Dermis blood vessel endothelial cell (primary cell): ENCODE data around the gene CDH26. TPM values are rescaled to one million over a fixed set of nuclear protein-coding genes. Genes with fewer than 3 reads are reported as not detected.
"Not testable (repeated sequence)": the region's sequence is repeated elsewhere in the genome, so short reads cannot be mapped to it uniquely, and the experiment has no call there.

Experiments
- DNase-seq: peaks from one replicate; pipeline ENCODE4 v3.0.0; 2010
- total RNA-seq: library from RNA; depleted of rRNA; stranded (reverse); fragments of >200 nt; gene quantifications from 2 replicates; pipeline ENCODE4 v1.2.3, GENCODE V29; 2014

Gene CDH26
- total RNA-seq, 1 donor from 2014 or later = 1.5 TPM

DNA sequence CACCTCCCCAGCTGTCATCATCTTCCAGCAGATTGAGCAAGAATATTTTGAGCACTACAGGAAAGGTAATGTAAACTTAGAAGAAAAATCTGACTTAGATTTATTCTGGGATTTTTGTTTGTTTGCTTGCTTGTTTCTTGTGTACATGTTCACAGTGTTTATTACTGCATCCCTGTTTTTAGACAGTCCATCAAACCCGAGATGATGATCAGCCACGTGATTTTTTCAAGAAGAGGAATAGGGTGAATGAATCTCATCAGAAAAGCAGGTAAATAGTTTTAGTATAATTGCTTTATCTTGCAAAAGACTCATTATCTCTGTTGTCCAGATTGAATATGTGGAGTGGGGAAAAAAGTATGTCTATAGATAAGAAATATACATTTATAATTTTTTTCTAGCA is 16.0 kb upstream of the CDH26 start:
- no peak for DNase-seq

DNA sequence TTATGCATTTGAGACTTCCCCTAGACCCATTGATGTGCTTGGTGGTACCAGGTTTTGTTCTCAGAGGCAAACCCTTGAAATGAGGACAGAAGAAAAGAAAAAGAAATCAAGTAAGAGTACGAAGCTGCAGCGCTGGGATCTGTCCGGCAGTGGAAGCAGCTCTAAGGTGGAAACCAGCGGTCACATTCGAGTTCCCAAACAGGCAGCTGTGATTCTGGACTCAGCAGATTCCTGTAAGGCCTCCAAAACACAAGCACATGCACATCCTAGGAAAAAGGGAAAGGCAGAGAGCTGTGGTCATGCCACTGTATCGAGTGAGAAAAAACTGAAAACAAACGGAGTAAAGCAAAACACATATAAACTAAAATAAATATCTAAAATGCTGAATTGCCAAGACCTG is 13.5 kb upstream of the CDH26 start:
- no peak for DNase-seq

DNA sequence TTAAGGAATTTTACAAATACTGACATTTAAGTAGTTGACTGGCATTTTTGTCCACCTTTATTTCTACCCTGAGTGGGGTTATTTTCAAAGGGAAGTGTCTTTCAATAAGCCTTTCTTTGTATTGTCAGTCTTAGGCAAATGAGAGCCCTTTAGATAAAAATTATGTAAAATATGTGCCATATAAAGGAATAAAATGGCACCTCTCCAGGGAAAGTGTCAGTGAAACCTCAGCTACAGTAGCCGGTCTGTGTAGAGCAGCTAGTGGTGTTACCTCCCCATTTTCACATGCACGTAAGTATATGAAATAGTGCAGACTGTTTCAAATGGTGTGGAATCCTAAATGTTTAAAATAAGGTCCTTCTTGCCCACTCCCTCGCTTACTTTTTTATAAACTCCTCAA is 13.0 kb upstream of the CDH26 start:
- no peak for DNase-seq

DNA sequence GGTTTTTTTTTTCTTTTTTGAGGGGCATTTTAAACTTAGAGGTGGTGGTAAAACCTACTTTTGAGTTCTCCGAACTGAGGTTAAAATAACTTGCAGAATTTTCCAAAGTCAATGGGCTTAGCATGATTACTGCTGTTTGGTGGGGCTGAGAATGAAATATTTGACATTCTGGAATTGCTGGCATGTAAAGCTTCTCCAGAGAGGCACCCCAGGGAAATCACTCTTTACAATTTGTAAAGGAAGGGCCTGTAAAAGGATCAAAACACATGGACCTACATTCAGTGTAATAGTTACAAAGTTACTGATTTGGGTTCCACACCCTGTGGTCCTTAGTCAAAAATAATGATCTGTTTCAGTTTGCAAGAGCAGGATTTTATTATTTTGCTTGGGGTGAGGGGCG is 12.5 kb upstream of the CDH26 start:
- DNase-seq = no peak

DNA sequence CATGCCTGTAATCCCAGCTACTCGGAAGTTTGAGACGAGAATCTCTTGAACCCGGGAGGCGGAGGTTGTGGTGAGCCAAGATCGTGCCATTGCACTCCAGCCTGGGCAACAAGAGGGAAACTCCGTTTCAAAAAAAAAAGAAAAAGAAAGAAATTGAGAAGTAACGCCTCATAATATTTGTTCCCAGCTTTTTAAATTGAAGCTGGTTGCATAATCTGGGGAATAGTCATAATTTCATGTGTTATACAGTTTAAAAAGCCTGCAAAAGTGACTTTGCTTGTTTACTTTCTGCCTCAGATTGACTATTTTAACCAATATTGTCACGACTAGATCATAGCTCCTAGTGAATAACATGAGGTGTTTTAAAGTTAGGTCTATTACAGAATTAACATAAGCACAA is 10.8 kb upstream of the CDH26 start:
- DNase-seq = no peak

DNA sequence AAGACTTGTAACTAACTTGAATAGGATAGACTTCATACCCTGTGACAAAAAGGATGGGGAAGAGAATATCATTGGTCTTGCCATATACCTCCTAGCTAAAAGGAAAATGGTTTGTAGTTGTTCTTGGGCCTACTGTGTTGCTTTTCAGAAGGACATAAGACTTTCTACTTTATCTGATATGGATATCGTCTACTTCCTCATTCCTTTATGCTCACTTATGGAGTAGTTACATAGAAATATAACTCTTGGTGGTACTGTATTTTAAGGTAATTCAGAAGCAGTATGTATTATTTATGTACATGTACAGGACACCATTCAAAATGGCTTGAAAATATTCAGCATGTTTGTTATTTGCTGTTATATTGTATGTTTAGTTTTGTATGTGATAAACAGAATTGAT is 10.0 kb upstream of the CDH26 start:
- DNase-seq = no peak

DNA sequence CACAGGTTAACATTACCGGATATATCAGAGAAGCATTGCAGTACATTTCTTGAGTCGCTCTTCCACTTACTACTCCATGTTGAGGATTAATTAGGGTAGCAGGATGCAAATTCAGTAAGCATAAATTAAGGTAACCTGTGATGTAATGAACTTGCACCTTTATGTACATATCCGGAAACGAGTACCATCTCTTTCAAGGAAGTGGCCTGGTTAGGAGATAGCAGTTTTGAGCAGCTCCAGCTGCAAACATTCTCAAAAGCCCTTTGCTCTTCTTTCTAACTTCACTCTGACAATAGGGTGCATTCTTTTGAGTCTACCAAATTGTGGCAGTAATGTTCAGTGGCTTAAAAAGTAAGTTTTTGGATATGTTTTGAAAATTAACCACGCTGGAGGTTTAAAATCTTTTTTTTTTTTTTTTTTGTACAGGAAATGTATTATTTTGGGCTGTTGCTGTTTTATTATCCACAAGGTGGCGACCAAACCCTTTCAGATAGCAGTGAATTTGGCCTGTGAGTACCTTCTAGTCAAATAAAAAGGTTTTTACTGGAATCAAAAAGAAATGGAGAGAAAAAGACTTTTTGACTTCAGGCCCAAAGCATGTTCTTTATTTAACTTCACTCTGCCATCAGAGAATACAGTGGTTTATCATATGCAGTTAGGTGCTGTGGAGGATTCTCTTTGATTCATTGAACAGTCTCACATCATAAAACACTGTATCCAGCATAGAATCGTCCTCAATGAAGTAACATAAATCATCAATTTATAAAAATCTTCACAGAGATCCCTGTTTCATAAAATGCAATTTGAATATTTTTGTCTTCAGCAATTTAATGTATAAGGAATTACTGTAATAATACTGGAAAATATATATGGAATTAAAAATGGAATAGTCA is 9.1 kb upstream of the CDH26 start:
- DNase-seq = peak; percentile 70

DNA sequence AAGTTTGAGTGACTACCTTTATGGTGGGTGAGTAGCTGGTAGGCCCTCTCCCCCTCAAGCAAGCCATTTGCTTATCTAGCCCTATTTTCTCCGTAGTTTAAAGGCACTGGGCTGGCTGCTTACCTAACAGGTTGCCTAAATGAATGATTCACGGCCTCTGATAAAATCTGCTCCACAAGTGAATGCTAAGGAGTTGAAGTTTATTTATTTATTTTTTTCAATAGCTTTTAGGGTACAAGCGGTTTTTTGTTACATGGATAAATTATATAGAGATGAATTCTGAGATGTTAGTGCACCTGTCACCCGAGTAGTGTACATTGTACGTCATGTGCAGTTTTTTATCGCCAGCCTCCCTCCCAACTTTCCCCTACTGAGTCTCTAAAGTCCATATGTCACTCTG is 8.3 kb upstream of the CDH26 start:
- DNase-seq = no peak

DNA sequence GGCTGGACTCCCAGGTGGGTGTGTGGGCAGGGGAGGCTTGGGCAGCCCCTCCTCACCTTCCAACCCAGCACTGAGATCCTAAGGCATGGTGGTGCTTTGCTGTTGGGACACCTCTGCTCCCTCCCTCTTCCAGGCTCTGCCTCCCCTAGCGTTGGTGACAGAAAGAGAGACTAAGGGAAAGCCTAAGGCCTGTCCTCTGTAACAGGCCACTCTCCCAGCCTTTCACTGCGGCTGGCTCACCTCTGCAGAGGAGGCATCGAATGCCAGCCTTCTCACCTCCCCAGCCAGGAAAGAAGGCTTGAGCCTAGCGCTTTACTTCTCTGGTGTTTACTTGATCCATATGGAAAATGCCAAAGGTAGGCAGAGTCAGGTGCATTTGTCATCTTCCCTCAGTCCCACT is 3.5 kb upstream of the CDH26 start:
- DNase-seq = no peak

DNA sequence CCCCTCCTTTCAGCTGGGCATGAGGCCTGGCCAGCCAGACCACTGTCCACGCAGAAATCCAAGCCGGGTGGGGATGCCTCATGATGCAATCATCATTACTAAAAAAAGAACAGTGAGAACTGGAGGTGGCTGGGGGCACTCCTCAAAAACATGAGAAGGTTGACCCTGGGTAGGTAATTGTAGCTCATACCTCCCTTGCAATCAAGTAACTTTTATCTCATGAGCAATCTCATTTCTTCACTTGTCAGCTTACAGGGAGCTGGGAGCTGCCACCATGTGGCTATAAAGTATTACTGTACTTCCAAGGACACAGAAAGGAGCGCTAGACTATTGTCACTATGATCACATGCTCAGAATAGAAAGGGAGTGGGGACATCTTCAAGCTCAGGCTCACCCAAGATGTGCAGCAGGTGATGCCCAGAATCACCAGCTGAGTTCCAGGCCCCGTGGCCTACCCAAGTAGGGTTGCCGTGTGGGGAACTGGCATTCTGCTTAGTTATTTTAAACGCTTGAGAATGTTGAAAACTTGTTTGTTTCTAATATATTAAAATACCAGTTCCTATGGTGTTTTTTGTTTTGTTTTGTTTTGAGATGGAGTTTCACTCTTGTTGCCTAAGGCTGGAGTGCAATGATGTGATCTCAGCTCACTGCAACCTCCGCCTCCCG is 3.0 kb upstream of the CDH26 start:
- peak; percentile 33 for DNase-seq

DNA sequence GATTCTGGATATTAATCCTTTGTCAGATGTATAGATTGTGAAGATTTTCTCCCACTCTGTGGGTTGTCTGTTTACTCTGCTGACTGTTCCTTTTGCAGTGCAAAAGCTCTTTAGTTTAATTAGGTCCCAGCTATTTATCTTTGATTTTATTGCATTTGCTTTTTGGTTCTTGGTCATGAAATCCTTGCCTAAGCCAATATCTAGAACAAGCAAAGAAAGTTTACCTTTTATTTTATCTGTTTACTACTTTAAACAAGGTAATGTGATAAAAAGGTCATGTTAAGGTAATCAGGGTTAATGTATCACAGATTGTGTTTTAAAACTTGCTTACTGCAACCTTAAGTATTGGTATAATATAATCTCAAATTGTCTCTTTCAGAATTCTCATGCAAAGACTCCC is 655 bp upstream of the CDH26 start:
- not testable (repeated sequence) for DNase-seq

DNA sequence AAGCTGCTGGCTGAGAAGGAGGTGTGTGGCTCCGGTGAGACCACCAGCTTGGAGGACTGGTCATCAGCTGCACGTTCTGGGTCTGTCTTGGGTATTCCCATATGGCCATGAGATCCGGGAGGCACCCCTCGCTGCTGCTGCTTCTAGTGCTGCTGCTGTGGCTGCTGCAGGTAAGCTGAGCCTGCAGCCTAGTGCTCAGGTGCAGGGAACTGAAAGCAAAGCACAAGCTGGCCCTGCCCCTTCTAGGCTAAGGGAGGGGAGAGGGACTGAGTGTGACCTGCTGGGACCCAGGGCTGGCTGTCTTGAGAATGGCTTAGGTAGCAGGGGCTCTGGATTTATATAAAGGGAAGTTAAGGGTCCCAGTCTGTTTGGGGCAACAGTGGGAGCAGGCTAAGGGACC is 403 bp downstream of the CDH26 start:
- DNase-seq = no peak

DNA sequence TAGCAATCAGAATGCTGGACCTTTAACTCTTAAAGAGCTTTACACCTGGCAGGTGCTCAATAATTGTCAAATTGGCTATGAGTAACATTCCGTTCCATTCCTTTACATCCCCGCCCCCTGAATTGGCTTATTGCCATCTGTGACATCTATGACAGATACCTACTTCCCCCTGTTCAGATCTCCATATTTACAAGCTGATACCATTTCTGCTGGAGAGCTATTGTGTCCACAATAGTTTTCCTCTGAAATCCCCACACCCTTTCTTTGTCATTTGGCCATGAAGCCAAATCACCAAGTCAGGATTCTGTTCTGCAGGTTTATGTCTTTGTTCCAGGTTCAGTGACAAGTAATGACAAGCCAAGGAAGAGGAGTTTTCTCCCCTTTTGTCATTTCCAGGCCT is 3.2 kb downstream of the CDH26 start:
- DNase-seq = no peak

DNA sequence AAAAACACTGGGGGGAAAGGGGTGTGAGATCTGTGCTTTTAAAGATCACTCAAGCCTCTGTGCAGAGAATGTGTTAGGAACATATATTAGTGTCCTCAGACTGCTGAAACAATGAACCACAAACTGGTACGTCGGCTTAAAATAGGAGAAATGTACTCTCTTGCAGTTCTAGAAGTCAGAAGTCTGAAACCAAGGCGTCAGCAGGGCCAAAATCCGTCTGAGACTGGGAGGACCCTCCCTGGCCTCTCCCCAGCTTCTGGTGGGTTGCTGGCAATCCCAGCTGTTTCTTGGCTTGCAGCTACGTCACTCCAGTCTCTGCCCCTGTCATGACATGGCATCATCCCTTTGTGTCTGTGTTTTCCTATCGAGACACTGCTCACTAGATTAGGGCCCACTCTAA is 3.9 kb downstream of the CDH26 start:
- no peak for DNase-seq

DNA sequence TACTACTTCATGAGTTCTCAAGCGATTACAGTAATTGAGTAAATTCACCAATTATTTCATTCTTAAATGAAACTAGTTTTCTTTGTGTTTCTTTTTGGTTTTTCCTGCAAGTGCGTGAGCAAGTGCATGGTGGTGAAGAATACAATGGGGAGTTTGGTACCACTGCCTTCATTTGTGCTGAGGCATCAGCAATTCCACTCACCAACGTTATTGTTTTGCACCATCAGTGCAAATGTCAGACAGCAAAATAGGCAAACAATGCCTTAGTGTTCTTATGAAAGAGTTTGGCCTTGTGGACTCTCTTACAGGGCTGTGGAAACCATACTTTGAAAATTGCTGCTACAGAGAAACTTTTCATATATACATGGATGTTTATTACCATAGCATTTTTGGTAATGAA is 8.2 kb downstream of the CDH26 start:
- no peak for DNase-seq

DNA sequence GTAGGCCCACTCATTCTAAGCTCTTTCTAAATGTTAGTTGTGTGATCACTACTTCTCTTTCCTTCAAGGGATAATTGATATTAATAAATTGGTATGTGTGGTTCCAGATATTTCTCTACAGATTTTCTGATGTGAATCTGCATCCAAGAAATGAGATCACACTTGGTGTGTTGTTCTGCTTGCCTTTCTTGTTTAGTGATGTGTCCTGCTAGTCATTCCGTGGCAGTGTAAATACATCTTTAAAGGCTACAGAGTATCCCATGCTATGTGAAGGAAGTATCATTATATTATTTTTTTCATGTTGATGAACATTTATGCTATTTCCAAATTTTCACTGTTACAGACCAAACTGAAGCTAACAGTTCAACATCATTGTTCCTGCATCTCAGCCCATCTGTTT is 13.2 kb downstream of the CDH26 start:
- DNase-seq = no peak

DNA sequence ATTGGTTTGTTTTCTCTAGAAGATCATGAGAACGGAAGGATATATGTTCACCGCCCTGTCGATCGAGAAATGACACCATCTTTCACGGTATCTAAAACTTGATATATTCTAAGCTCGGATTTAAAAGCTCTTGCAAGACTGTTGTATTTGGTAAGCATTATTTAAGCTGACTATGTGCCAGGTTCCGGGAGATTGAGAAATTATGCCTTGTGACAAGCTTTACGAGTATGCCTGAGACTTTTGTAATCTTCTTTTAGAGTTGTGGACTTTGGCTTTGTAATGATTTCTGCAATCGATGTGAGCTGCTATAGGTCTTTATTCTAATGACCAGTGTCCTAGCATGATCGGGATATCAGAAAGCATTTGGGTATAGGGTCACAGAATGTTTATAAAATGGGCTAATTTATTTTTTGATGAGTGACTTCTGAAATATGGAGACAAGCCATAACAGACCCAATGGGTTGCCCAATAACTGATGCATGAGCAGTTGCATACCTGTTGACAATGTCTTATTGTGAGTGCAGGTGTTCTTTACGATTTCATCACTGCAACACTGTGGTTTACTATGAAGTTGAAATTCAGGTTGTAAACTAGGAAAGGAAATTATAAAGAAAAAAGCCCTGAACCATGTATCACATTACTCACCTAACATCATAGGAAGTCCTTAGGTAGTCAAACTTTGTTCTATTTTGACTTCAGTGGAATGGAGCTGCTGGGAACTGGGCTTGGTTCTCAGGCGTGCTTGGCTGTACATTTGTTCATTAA is 14.0 kb downstream of the CDH26 start:
- no peak for DNase-seq

DNA sequence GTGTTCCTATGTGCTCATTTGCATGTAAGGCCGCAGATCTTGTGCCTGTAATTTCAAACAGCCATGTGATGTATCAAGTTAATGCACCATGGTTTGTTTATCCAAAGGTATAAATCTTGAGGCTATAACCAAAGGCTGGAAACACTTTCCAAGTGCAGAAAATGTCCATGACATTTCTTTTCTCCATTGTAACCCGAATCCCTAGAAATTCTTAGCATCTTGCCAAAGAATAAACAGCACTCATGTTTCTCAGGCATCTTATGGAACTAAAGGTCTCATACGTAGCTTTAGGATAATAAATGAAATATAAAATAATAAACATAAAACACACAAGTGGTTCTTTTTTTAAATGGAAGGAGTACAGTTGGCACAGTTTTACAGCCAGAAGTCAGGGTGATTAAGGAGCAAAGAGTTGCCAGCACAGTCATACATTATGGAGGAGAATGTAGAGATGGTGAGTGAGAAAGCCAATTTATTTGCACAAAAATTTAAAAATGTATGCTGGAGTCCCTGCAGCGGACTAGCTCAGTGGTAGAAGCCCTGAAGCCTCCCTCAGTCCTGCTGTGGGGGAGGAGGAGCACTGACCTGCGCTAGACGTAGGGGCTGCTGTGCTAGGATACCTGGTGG is 18.0 kb downstream of the CDH26 start:
- DNase-seq = no peak

DNA sequence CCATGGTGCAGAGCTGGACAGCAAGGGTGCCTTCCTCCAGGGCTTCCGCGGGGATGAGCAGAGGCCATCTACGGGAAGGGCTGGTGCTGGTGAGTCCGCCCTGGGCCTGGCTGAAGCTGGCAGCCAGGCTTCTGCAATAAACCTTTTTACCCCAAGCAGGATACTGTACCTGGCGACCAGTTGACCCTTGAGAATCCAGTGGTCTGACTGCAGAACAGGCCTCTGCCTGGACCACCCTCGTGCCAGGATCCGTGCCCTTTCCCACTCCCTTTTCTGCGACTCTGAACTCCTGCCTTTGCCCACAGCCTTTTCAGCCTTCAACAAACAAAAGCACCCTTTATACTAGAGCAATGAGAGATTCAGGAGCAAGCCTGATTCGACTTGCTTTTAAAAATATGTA is 18.9 kb downstream of the CDH26 start:
- no peak for DNase-seq

DNA sequence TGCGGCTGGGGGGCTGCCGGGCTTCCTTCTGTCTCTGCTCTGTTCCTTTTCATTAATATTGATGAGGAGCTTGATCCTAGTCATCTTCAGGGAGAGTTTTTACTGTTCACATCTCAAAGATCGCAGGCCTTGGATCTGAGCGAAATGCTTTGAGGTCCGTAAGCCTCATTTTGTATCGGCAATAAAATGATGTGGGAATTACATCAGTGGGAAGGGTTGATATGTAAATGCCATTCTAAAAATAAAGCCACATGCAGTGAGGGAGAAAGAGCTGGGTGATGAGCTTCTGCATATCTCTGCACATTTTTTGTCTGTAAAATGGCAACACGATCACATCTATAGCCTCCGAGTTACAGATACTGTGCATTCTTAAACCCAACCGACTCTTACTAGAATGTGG is 24.9 kb downstream of the CDH26 start:
- no peak for DNase-seq

DNA sequence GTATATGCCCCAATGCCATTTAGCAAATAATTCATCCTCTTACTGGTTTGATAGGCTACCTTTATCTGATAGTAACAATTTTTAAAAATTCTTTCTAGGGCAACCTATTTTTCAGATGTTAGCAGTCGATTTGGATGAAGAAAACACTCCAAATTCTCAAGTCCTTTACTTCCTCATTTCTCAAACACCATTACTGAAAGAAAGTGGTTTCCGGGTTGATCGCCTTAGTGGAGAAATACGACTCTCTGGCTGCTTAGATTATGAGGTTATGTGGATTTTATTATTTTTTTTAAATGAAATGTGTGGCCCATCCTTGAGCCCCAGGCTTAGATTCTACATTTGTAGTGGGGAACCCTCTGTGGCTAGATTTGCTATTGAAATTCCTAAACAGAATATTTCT is 26.3 kb downstream of the CDH26 start:
- DNase-seq = no peak

DNA sequence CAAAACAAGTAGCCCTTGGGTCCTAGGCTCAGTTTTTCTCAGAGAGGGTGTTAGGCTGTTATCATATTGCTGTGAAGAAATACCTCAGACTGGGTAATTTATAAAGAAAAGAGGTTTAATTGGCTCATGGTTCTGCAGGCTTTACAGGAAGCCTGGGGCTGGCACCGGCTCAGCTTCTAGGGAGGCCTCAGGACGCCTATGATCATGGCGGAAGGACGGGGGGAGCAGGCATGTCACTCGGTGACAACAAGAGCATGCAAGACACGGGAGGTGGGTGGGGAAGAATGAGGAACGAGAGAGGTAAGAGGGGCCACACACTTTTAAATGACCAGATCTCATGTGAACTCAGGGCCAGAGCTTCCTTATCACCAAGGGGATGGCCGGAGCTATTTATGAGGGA is 26.9 kb downstream of the CDH26 start:
- no peak for DNase-seq

DNA sequence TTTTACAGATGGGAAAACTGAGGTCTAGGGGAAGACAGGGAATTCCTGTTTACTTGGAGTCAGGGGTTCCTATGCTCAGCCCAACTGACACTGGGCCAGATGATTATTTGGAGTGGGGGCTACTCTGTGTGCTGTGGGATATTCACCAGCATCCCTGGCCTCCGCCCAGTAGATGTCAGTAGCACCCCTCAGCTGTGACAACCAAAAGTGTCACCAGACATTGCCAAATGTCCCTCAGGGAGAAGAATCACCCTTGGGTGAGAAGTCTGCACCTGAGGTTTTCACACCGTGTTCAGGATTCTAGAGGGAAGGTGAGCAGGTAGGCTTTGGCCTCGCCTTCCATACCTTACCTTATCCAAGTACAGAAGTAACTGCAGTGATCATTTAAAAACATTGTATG is 27.6 kb downstream of the CDH26 start:
- DNase-seq = no peak
